GM18505 (cell line): ENCODE data around the gene GOSR2.
"Not testable (repeated sequence)": the region's sequence is repeated elsewhere in the genome, so short reads cannot be mapped to it uniquely, and the experiment has no call there.

ENCODE experiments used
- ATAC-seq: cut with Tn5 transposase; IDR thresholded peaks from one replicate; pipeline ENCODE4 v1.9.1; 2021; ENCODE audit not compliant: unreplicated experiment
- POLR2A ChIP-seq: IDR thresholded peaks from 4 replicates; pipeline ENCODE4 v1.6.1; 2011; ENCODE audit warnings: borderline replicate concordance; ENCODE audit not compliant: insufficient read depth, insufficient read length; ENCODE audit errors: extremely low read depth

Gene GOSR2

GRCh38 chr17:46898860-46899259 lies 24.1 kb upstream of the GOSR2 start:
- no peak for ATAC-seq

GRCh38 chr17:46901291-46901690 lies 21.7 kb upstream of the GOSR2 start:
- no peak for ATAC-seq

More at GRCh38 chr17:46898860-46899259, 24.1 kb upstream of the GOSR2 start:
- TF ChIP-seq POLR2A = no peak

GRCh38 chr17:46903762-46904672 lies 18.9 kb upstream of the GOSR2 start:
- no peak for ATAC-seq
- no peak for TF ChIP-seq POLR2A

More at GRCh38 chr17:46901291-46901690, 21.7 kb upstream of the GOSR2 start:
- TF ChIP-seq POLR2A = no peak

- ATAC-seq = no peak
- no peak for TF ChIP-seq POLR2A
These were observed 14.8 kb upstream of the GOSR2 start for GRCh38 chr17:46908068-46908737.

GRCh38 chr17:46910179-46910927 lies 12.6 kb upstream of the GOSR2 start:
- no peak for ATAC-seq
- TF ChIP-seq POLR2A = no peak

GRCh38 chr17:46911311-46911710 lies 11.6 kb upstream of the GOSR2 start:
- no peak for TF ChIP-seq POLR2A
- ATAC-seq = no peak

- no peak for ATAC-seq
- TF ChIP-seq POLR2A = no peak
These were observed 7.4 kb upstream of the GOSR2 start for GRCh38 chr17:46915596-46915995.

GRCh38 chr17:46916211-46916610 lies 6.7 kb upstream of the GOSR2 start:
- no peak for ATAC-seq
- no peak for TF ChIP-seq POLR2A

GRCh38 chr17:46916623-46917022 lies 6.3 kb upstream of the GOSR2 start:
- ATAC-seq = no peak
- TF ChIP-seq POLR2A = no peak

GRCh38 chr17:46917041-46917440 lies 5.9 kb upstream of the GOSR2 start:
- no peak for TF ChIP-seq POLR2A
- no peak for ATAC-seq

- TF ChIP-seq POLR2A = no peak
- no peak for ATAC-seq
These were observed 5.4 kb upstream of the GOSR2 start for GRCh38 chr17:46917516-46917915.

- ATAC-seq = not testable (repeated sequence)
These were observed 998 bp upstream of the GOSR2 start for GRCh38 chr17:46921962-46922361.

GRCh38 chr17:46922487-46922803 lies 515 bp upstream of the GOSR2 start:
- no peak for ATAC-seq
- no peak for TF ChIP-seq POLR2A
